ENCODE results near the gene CNPY1.
"Not testable (repeated sequence)": the region's sequence is repeated elsewhere in the genome, so short reads cannot be mapped to it uniquely, and the experiment has no call there.

Gene CNPY1

GRCh38 chr7:155530601-155531000 lies 15.8 kb downstream of the CNPY1 start:
- DNase-seq = no peak

GRCh38 chr7:155529845-155530244 lies 16.5 kb downstream of the CNPY1 start:
- no peak for DNase-seq

GRCh38 chr7:155529346-155529745 lies 17.0 kb downstream of the CNPY1 start:
- no peak for DNase-seq

DNA sequence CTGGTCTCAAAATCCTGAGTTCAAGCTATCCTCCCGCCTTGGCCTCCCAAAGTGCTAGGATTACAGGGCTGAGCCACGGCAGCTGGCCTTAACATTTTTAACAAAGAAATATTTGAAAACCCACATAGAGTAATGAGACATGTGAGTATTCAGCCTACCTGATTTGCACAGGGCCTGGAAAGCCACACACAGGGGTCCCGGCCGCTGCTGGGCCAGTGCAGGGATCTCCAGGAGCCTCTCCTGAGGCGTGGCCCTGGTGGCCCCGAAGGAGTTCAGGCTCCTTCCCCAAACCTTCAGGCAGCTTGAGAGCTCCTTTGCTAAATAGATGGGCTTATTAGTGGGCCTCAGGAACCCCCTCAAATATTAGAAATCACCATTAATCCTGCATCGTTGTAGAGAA lies 18.7 kb downstream of the CNPY1 start:
- DNase-seq = no peak

GRCh38 chr7:155526225-155526624 lies 20.1 kb downstream of the CNPY1 start:
- DNase-seq = no peak

DNA sequence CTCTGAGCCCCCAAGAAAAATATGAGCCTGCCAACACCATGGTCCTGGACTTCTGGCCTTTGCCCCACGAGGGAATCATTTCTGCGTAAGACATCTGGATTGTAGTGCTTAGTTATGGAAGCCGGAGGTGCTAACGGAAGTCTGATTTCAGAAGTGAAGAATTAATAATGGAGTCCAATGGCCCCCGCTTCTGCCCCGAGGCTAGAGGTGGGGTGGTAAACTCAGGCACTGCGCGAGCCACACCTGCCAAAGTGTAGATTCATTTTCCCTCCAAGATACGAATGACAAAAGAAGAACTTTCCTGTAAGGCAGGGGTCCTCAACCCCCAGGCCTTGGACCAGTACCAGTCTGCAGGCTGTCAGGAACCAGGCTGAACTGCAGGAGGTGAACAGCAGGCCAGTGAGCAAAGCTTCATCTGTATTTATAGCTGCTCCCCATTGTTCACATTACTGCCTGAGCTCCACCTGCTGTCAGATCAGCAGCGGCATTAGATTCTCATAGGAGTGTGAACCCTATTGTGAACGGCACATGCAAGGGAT lies 22.3 kb downstream of the CNPY1 start:
- DNase-seq = peak in 1 of 2 experiments; percentile 18

DNA sequence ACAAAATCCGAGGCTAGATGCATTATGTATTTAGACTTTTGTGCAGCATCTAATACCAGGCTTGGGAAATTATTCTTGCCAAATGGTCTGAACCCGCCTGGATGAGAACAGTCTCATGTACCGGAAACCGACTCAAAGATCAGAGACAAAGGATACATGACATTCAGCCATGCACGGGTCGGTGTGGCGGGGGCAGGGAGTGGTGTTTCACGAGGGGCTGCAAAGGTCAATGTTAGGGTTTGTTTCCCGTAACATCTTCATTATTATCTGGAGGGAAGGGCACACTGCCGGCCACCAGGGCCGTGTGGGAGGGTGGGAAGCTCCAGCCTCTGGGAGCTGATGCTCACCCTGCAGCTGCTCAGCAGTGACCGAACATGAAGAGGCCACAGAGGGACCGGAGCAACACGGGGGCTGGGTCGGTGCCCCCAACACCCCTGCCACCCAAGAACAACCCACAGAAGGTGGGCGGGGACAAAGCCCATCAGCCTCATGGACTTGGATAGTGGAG lies 23.1 kb downstream of the CNPY1 start:
- DNase-seq = no peak

DNA sequence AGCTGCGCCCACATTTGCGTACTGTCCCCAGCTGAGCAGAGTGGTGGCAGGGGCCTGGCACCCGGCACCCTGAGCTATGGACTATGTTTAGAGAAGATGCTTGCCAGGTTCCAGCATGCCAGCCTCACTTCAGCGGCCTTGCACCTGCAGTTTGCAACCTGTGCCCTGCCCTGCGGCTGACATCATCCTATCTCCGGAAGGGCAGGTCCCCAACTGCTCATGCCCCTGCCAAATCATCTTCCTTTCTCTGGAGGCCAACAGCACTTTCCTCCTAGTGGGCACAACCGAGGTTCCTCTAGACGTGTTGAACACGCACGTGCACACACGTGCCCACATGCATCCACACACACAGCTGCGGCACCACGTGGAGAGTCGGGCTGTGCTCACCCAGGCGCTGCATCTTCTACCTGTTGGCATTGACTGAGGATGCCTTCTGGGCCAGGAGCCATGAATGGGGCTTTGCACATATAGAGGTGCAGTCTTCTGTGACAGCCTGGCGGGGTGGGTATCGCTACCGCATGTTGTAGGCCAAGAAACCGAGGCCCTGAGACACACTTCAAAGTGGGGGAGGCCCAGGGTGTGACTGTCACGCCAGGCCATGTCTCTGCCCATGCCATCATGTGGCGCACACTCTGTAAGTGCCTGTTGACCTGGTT lies 24.5 kb downstream of the CNPY1 start:
- DNase-seq = no peak

GRCh38 chr7:155521007-155521742 lies 25.2 kb downstream of the CNPY1 start:
- DNase-seq = no peak

- no peak for DNase-seq
Observed at GRCh38 chr7:155520114-155520513, 26.2 kb downstream of the CNPY1 start.

DNA sequence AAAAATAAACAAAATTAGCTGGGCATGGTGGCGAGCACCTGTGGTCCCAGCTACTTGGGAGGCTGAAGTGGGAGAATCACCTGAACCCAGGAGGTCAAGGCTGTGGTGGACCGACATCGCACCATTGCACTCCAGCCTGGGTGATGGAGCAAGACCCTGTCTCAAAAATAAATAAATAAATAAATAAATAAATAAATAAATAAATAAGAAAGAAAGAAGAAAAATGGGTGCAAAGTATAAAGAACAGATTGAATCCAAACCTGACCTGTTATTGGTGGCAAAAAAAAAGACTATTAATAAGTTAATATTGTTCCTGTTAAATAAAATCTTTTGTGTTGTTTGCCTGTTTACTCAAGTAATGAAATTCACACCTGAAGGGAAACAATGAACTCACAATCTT lies 27.0 kb downstream of the CNPY1 start:
- DNase-seq = not testable (repeated sequence)

GRCh38 chr7:155518633-155519032 lies 27.7 kb downstream of the CNPY1 start:
- no peak for DNase-seq

DNA sequence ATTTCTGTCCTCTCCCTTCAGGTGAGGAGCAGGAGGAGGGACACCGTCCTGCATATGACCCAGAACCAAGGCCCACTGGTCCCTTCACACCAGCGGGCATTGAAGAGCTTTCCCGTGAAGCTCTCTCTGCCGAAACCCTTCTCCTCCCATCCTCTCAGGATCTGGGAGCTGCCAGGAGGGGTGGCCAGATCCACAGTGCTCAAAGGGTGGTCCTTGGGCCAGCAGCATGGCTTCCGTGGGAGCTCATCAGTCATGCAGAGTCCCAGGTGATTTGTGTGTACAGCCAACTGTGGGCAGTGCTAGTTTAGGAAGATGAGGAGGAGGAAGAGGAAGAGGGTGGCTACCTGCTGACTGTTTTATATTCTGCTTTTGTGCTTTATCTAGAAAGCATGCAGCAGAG lies 28.4 kb downstream of the CNPY1 start:
- DNase-seq = no peak

DNA sequence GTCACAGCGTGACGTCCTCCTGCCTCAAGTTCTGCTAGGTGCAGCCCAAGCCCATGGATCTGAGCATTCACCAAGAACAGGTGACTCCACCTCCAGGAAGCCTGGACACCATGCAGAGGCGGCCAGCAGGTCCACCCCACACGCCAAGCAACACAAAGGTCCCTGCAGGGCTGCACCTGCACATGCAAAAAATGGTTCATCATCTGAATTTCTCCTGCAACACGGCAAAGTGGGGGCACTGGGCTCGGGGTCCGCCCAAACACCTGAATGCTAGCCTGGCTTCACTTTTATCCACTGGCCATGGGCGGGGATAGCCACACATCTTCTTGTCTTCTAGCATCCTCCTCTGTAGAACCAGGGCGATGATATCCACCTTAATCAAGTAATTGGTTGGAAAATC lies 28.9 kb downstream of the CNPY1 start:
- DNase-seq = no peak

GRCh38 chr7:155516466-155516865 lies 29.9 kb downstream of the CNPY1 start:
- DNase-seq = no peak

- DNase-seq = no peak
Observed at GRCh38 chr7:155515318-155515717, 31.0 kb downstream of the CNPY1 start.

- no peak for DNase-seq
Observed at GRCh38 chr7:155514296-155514695, 32.1 kb downstream of the CNPY1 start.

DNA sequence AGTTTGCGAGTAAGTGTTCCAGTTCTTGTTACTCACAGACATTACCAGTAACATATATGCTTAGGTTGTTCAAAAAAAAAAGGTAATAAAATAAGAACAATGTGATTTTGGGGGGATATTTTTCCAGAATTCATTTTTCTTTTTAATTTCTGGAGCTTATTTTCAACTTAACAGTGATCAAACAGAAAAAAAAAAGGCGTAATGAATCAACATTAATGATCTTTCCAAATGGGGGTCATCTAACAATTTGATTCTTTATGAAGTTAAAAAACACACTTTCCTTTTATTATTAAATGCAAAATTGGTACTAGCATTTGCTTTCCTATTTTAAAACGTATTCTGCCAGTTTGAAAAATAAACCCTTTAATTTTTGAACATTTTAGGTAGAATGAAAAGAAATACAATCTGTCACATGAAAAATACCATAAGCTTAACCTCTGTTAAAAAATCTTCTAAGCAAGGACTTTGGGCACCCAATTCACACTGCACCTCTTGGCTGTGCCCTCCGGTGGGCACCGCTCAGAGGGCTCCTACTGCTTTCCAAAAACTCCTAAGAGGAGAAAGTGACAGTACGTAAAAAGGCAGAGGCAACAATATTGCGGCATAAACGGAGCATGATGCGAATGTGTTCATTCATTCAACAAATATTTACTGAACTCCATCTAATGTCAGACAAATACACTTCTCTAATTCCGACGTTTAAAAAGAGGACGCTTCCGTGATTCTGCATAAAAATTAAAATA lies 32.6 kb downstream of the CNPY1 start:
- no peak for DNase-seq

DNA sequence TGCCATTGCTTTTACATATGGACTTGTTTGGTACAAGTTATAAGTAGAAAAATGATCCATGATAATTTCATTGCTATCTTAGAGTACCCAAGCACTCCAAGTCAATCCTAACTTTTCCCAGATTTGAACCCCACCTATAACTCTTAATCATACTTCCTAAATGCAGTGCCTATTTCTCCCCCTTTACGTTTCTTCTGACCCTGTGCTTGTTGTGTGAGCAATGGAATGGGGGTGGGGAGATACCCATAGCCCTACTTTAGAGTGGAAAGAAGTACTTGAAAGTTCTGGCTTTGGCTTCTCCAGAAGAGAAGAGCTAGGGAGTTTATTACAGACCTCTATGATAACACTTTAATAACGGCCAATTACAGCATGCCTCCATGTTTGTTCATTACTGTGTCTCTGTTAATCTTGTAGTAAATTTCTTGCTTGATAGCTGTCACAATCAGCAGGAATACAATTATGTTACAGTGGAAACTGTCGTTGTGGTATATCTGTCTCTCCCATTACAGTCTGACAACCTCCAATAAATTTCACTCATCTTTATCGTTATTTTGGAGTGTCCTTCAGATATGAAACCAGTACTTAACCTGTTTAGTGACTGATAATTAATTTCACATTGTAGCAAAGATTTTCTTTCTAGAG lies 34.0 kb downstream of the CNPY1 start:
- DNase-seq = no peak

- no peak for DNase-seq
Observed at GRCh38 chr7:155511702-155511996, 34.7 kb downstream of the CNPY1 start.

DNA sequence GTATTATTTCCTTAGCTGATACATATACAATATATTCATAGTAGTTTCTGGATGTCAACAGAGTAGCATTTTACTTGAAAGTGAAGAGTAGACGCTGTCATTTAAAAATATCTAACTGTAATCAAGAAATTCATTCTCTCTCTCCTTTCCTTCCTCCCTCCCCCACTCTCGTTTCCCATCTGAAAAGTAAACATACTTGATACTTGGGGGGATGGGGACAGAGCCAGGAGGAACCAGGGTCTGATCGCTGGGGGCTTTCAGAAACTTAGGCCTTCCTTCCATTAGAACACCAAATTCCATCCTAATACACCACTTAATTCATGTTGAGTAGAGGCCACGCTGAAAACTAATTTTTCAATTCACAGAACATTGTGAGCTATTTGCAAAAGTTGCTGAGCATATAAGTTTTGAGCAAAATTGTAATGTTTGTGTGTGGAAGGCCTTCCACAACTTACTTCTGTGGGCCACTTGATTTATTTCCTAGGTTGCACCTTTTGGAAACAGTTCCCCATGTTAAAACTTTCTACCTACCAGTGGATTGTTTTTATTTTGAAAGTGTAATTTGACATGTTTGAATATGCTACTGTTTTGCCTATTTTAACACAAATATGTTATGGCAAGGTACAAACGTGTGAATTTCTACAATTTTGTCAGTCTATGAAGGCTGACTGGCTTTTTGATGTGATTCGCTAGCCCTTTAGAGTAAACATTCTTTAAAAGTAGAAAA lies 35.2 kb downstream of the CNPY1 start:
- no peak for DNase-seq

DNA sequence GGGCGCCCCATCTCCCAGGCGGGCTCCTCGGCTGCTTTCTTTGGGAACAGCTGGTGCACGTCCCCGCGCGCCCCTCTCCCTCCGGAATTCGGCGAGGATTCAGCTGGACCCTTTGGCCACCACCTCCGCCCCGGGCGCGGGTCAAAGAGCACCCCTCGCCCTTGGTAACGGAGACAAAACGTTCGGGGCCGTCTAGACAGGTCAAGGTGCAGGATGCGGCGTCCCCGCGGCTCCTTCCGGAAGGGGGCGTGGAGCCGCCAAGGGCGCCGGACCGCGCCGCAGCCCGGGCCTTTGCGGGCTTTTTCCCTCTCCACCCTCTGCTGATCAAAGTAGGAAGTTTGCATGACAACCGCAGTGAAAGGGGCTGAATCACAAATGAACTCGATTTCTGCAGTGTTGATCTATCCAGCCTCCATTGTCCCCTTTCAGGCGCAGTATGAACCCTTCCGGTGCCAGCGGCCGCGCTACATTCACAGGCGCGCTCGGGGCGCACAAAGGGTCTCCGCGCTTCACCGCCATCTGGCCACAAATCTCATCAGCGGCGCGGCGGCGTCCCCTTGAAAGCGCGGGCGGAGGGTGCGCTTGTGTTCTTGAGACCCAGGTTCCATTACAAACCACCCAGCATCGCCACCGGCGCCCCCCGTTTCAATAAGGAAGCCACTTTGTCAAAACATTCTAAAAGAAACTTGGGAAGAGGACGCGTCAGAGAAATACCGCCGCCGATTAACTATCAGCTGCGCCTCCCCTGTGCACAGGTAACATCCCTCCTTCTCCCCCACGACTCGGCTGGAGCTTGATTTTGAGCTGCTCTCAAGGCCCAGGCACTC lies 36.4 kb downstream of the CNPY1 start:
- peak; percentile 22 to 59 for DNase-seq

Data from NCI-H524 (cell line).